ENCODE measurements around the gene SLC50A1. TPM values are rescaled to one million over a fixed set of nuclear protein-coding genes. Genes with fewer than 3 reads are reported as not detected.
A peak's percentile ranks its signal among the peaks of the same experiment; 100 is the strongest.

SLC50A1 gene
- total RNA-seq, 1 experiment from 2014 or later = 67.4 TPM

- no peaks in the 10 kb centered on the region; the same call in 1 of the 2 replicates for H3K27me3 ChIP-seq (ENCODE audit: control insufficient read depth, insufficient read depth, low read length)
- no peak overlapping the region for H3K27ac ChIP-seq (ENCODE audit: low read length)
- H3K9me3 ChIP-seq (ENCODE audit: control insufficient read depth, insufficient read depth, low read depth, low read length) = no peaks in the 10 kb centered on the region
- H3K4me1 ChIP-seq (ENCODE audit: control insufficient read depth, insufficient read depth, low read length) = peaks cover 16% of the 10 kb centered on the region
- intact Hi-C loops (cut with micrococcal nuclease; ENCODE audit: unreplicated experiment) (no loop called here), in situ Hi-C loops (cut with HindIII; ENCODE audit: low pct_unique_long_range_greater_than_20kb, low sequenced_read_pairs) (no loop called here)
- no peaks in the 10 kb centered on the region for H3K36me3 ChIP-seq (ENCODE audit: control insufficient read depth, insufficient read depth, low read length)
- no peak for TF ChIP-seq POLR2AphosphoS5 (IDR thresholded peaks at IDR 0.05; ENCODE audit: low read depth, low read length)
- TF ChIP-seq, protein P1, sequence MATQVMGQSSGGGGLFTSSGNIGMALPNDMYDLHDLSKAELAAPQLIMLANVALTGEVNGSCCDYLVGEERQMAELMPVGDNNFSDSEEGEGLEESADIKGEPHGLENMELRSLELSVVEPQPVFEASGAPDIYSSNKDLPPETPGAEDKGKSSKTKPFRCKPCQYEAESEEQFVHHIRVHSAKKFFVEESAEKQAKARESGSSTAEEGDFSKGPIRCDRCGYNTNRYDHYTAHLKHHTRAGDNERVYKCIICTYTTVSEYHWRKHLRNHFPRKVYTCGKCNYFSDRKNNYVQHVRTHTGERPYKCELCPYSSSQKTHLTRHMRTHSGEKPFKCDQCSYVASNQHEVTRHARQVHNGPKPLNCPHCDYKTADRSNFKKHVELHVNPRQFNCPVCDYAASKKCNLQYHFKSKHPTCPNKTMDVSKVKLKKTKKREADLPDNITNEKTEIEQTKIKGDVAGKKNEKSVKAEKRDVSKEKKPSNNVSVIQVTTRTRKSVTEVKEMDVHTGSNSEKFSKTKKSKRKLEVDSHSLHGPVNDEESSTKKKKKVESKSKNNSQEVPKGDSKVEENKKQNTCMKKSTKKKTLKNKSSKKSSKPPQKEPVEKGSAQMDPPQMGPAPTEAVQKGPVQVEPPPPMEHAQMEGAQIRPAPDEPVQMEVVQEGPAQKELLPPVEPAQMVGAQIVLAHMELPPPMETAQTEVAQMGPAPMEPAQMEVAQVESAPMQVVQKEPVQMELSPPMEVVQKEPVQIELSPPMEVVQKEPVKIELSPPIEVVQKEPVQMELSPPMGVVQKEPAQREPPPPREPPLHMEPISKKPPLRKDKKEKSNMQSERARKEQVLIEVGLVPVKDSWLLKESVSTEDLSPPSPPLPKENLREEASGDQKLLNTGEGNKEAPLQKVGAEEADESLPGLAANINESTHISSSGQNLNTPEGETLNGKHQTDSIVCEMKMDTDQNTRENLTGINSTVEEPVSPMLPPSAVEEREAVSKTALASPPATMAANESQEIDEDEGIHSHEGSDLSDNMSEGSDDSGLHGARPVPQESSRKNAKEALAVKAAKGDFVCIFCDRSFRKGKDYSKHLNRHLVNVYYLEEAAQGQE (IDR thresholded peaks at IDR 0.05; ENCODE audit: insufficient read depth in 1 of 2, low read depth in 2 of 2, low read length in 1 of 2) = no peak
- no peak for TF ChIP-seq TCF7L2 (IDR thresholded peaks at IDR 0.05; ENCODE audit: low read depth, low read length)
- TF ChIP-seq, protein P2, sequence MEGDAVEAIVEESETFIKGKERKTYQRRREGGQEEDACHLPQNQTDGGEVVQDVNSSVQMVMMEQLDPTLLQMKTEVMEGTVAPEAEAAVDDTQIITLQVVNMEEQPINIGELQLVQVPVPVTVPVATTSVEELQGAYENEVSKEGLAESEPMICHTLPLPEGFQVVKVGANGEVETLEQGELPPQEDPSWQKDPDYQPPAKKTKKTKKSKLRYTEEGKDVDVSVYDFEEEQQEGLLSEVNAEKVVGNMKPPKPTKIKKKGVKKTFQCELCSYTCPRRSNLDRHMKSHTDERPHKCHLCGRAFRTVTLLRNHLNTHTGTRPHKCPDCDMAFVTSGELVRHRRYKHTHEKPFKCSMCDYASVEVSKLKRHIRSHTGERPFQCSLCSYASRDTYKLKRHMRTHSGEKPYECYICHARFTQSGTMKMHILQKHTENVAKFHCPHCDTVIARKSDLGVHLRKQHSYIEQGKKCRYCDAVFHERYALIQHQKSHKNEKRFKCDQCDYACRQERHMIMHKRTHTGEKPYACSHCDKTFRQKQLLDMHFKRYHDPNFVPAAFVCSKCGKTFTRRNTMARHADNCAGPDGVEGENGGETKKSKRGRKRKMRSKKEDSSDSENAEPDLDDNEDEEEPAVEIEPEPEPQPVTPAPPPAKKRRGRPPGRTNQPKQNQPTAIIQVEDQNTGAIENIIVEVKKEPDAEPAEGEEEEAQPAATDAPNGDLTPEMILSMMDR (IDR thresholded peaks at IDR 0.05) = peak; percentile 56
- no peak for TF ChIP-seq SIN3A (IDR thresholded peaks at IDR 0.05; ENCODE audit: borderline replicate concordance, insufficient read depth, low read depth, low read length)
- CTCF ChIA-PET = no interaction called here
- POLR2A ChIA-PET = no interaction called here
- DNase-seq (ENCODE audit: low read depth, low spot score) (no peak), ATAC-seq (no peak)
- no TSS peak for BruUV-seq (replicated peaks)
- no peak overlapping the region for H3K4me3 ChIP-seq (ENCODE audit: low read depth in 2 of 2, low read length in 2 of 2)
Observed at GRCh38 chr1:155086856-155087535, 48.7 kb upstream of the SLC50A1 start.

DNA sequence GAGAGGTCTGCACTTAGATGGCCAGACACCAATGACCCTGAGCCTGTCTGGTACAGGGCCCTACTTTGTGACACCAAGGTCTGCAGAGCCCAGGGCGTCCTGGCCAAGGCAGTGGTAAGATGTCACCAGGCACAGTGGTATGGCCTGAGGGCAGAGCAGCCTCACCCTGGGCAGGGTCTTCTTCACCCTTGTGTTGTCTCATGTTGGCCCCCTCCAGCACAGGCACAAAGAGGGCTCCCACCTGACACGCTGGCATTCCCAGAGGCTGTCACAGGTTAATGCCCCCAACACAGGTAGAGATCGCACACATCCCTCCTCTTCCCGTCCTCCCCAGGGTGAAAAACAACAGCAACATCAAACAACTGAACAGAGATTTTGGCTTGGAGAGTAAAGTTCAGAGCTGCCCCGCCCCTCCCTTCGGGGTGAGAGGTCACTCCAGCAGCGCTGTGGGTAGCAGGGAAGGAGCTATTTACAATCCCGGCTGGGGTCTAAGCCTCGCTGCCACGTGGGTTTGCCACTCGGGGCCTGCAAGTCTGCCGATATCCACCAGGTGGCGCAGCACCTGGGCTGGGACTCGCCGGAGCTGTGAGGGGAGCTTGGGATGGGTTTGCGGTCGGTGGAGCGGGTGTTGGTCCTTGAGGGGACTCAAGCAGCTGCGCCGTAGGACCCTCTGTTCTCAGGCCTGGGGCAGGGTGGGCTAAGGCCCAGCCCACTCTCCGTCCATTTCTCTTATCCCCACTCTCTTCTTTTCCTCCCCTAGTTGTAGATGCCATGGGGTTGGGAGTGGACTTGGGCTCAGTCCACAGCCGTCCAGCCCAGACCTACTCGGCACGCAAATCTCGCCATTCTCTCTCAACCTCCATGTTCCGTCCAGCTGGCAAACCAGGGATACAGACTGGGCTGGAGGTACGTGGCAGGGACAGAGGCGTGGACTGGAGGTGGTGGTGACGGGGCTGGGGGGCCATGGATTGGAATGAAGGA, 44.3 kb upstream of the SLC50A1 start:
- peak; percentile 69 for ATAC-seq
- TF ChIP-seq, protein P1 (IDR thresholded peaks at IDR 0.05; ENCODE audit: insufficient read depth in 1 of 2, low read depth in 2 of 2, low read length in 1 of 2) = no peak
- TF ChIP-seq POLR2AphosphoS5 (IDR thresholded peaks at IDR 0.05; ENCODE audit: low read depth, low read length) = no peak
- TF ChIP-seq TCF7L2 (IDR thresholded peaks at IDR 0.05; ENCODE audit: low read depth, low read length) = no peak
- TF ChIP-seq, protein P2 (IDR thresholded peaks at IDR 0.05) = peak; percentile 98
- no peak for TF ChIP-seq SIN3A (IDR thresholded peaks at IDR 0.05; ENCODE audit: borderline replicate concordance, insufficient read depth, low read depth, low read length)
- Histone ChIP-seq H3K4me3 (ENCODE audit: low read depth in 2 of 2, low read length in 2 of 2) (peak overlapping the region in 1 of 2 experiments; percentile 33; a peak in 2 of 4 replicates), H3K36me3 (ENCODE audit: control insufficient read depth, insufficient read depth, low read length) (no peaks in the 10 kb centered on the region), H3K27ac (ENCODE audit: low read length) (peak overlapping the region; percentile 24; the same call in 1 of the 2 replicates), H3K27me3 (ENCODE audit: control insufficient read depth, insufficient read depth, low read length) (peaks cover 2% of the 10 kb centered on the region; the same call in 1 of the 2 replicates), H3K4me1 (ENCODE audit: control insufficient read depth, insufficient read depth, low read length) (peaks cover 16% of the 10 kb centered on the region; the same call in 1 of the 2 replicates), H3K9me3 (ENCODE audit: control insufficient read depth, insufficient read depth, low read depth, low read length) (no peaks in the 10 kb centered on the region)
- intact Hi-C loops (cut with micrococcal nuclease; ENCODE audit: unreplicated experiment) (loop anchor here (2.0 to 5.0 kb wide), 2 partner anchors 36 to 77 kb away; partner anchors contain the start of gene EFNA1), in situ Hi-C loops (cut with HindIII; ENCODE audit: low pct_unique_long_range_greater_than_20kb, low sequenced_read_pairs) (no loop called here)
- no TSS peak for BruUV-seq (replicated peaks)
- CTCF ChIA-PET = interaction anchor here (0.5 to 2.0 kb wide), 11 partner anchors 9 to 81 kb away, joined by 3 to 27 read pairs (median 5); partner anchors contain the start of genes KRTCAP2 and SLC50A1
- no peak for DNase-seq (ENCODE audit: low read depth, low spot score)
- POLR2A ChIA-PET = interaction anchor here (0.8 kb wide), 1 partner anchor 81 kb away, joined by 3 read pairs; no protein-coding TSS in a partner anchor

Data from Panc1 (cell line).